H1 (cell line): ENCODE data around the gene TK1. TPM values are rescaled to one million over a fixed set of nuclear protein-coding genes. Genes with fewer than 3 reads are reported as not detected.

Experiments
- CTBP2 ChIP-seq: IDR thresholded peaks from 2 replicates; pipeline ENCODE4 v1.7.0; 2011; ENCODE audit warnings: borderline replicate concordance, mild to moderate bottlenecking, moderate library complexity, mixed read lengths, low read length; ENCODE audit not compliant: insufficient read depth, insufficient read length
- EZH2 ChIP-seq: fragments of 200-600 bp; sonication (generic); IDR thresholded peaks from 2 replicates; pipeline ENCODE4 v1.7.1; 2012; ENCODE audit warnings: low read depth, mild to moderate bottlenecking, moderate library complexity, low read length, inconsistent platforms; ENCODE audit not compliant: severe bottlenecking
- SIRT6 ChIP-seq: IDR thresholded peaks from one replicate; pipeline ENCODE4 v1.7.1; 2012; ENCODE audit warnings: low read length, inconsistent platforms
- SP2 ChIP-seq: IDR thresholded peaks from 2 replicates; pipeline ENCODE4 v1.6.1; 2012; ENCODE audit warnings: mild to moderate bottlenecking, low read length, inconsistent platforms
- SP4 ChIP-seq: IDR thresholded peaks from 2 replicates; pipeline ENCODE4 v1.6.1; 2012; ENCODE audit warnings: low read length, inconsistent platforms
- polyA plus RNA-seq, 7 experiments: library from polyadenylated mRNA; depleted of rRNA in 3 of 7; stranded (reverse) in 5 of 7; unstranded in 2 of 7; fragments of >200 nt in 5 of 7; fragments of 200-250 nt in 2 of 7; gene quantifications; 1 replicate in 5 of 7; 2 replicates in 1 of 7; 4 replicates in 1 of 7; pipeline versions ENCODE4 v1.2.1 to v1.2.3, GENCODE V29; 2011 to 2013; ENCODE audit warnings: missing spikeins in 2 of 7, mixed read lengths in 2 of 7
- total RNA-seq: library from RNA; stranded (reverse); fragmentation: NEBNext Ultra II Directional; extraction: Animal tissue kit (Norgen Biotek cat#: 25700); gene quantifications from 2 replicates; pipeline ENCODE4 v1.2.1, GENCODE V29; 2021
- TF ChIP-seq, protein P1 (sequence below): IDR thresholded peaks from 2 replicates; pipeline ENCODE4 v1.6.1; 2011; ENCODE audit warnings: low read depth, mild to moderate bottlenecking, low read length; ENCODE audit not compliant: insufficient read depth

The TK1 gene
- total and polyA plus RNA-seq, 2 of the 8 experiments (the other 6 are each of a cell fraction or from before 2014, with no cell fraction given): 66.9 to 147 TPM

DNA sequence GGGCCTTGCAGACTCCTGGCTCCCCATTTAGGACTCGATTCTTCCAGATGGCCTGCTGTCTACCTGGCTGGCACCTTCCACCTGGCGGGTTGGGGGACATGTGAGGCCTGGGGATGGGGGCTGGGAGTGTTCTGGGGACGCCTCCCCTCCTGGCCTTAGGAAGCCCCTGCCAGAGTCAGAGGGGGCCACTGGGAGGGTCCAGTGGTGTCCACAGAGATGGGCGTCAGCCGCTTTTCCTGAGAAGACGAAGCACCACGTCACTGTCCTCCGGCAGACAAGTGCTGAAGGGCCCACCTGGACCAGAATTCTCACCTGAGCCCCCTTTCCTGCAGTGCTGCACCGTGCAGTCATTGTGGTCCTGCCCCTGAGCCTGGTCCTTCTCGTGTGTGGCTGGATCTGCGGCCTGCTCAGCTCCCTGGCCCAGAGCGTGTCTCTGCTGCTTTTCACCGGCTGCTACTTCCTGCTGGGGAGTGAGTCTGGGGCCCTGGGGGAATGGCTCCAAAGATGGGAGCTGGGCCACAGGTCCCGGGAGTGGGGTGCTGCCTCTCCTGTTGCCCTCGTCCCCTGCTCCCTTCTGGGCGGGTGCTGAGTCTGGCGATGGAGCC is 47.5 kb upstream of the TK1 start (continued):
- TF ChIP-seq SIRT6: no peak
- TF ChIP-seq, protein P1, sequence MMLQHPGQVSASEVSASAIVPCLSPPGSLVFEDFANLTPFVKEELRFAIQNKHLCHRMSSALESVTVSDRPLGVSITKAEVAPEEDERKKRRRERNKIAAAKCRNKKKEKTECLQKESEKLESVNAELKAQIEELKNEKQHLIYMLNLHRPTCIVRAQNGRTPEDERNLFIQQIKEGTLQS: no peak
- TF ChIP-seq EZH2: no peak
- TF ChIP-seq CTBP2: no peak
- TF ChIP-seq SP4: no peak
- no peak for TF ChIP-seq SP2
